ENCODE measurements around the gene EDAR.
A peak's percentile ranks its signal among the peaks of the same experiment; 100 is the strongest.

Gene EDAR

GRCh38 chr2:108988796-108989713 is at the start of gene EDAR:
Gene EDAR, minus strand, starts transcription at chr2:108989220. Its CDS starts 58,206 bp downstream, at chr2:108931014.
- H3K27me3 ChIP-seq (ENCODE audit: low read depth) = peaks cover 20% of the 10 kb centered on the region

GRCh38 chr2:109033171-109033570 is 44.2 kb upstream of the EDAR start:
- no peak for DNase-seq (ENCODE audit: low spot score in 2 of 2)
- Histone ChIP-seq H3K36me3 (replicated peaks) (no peaks in the 10 kb centered on the region), H3K9me3 (no peaks in the 10 kb centered on the region), H3K27me3 (ENCODE audit: low read depth) (no peaks in the 10 kb centered on the region), H3K4me3 (no peak overlapping the region), H3K4me1 (peaks cover 3% of the 10 kb centered on the region; the same call in 1 of the 2 replicates)
- in situ Hi-C loops (cut with MboI; ENCODE audit: low sequenced_read_pairs) = no loop called here

More at GRCh38 chr2:108988796-108989713, at the start of gene EDAR:
- no peak within 1 kb of the TSS for H3K4me3 ChIP-seq
- H3K9me3 ChIP-seq = no peaks in the 10 kb centered on the region
- no peaks in the 10 kb centered on the region for H3K4me1 ChIP-seq
- peak in 1 of 2 experiments; percentile 50 for DNase-seq (ENCODE audit: low spot score in 2 of 2)
- H3K36me3 ChIP-seq (replicated peaks) = no peaks in the 10 kb centered on the region
- in situ Hi-C loops (cut with MboI; ENCODE audit: low sequenced_read_pairs) = no loop called here

GRCh38 chr2:109032229-109032820 is 43.3 kb upstream of the EDAR start:
- in situ Hi-C loops (cut with MboI; ENCODE audit: low sequenced_read_pairs) = no loop called here
- H3K4me3 ChIP-seq = no peak overlapping the region
- no peaks in the 10 kb centered on the region for H3K9me3 ChIP-seq
- no peaks in the 10 kb centered on the region for H3K36me3 ChIP-seq (replicated peaks)
- H3K27me3 ChIP-seq (ENCODE audit: low read depth) = no peaks in the 10 kb centered on the region
- peaks cover 3% of the 10 kb centered on the region; the same call in 1 of the 2 replicates for H3K4me1 ChIP-seq
- DNase-seq (ENCODE audit: low spot score in 2 of 2) = no peak

GRCh38 chr2:109031476-109032228 is 42.6 kb upstream of the EDAR start:
- Histone ChIP-seq H3K36me3 (replicated peaks) (no peaks in the 10 kb centered on the region), H3K9me3 (no peaks in the 10 kb centered on the region), H3K4me1 (peaks cover 3% of the 10 kb centered on the region; the same call in 1 of the 2 replicates), H3K4me3 (peak overlapping the region; percentile 8), H3K27me3 (ENCODE audit: low read depth) (no peaks in the 10 kb centered on the region)
- DNase-seq (ENCODE audit: low spot score in 2 of 2) = peak in 1 of 2 experiments; percentile 48
- in situ Hi-C loops (cut with MboI; ENCODE audit: low sequenced_read_pairs) = no loop called here

GRCh38 chr2:109030870-109031475 is 42.0 kb upstream of the EDAR start:
- in situ Hi-C loops (cut with MboI; ENCODE audit: low sequenced_read_pairs) = no loop called here
- peak overlapping the region; percentile 8 for H3K4me3 ChIP-seq
- H3K36me3 ChIP-seq (replicated peaks) = no peaks in the 10 kb centered on the region
- H3K4me1 ChIP-seq = peaks cover 3% of the 10 kb centered on the region; the same call in 1 of the 2 replicates
- no peaks in the 10 kb centered on the region for H3K9me3 ChIP-seq
- H3K27me3 ChIP-seq (ENCODE audit: low read depth) = no peaks in the 10 kb centered on the region
- DNase-seq (ENCODE audit: low spot score in 2 of 2) = no peak

- no peaks in the 10 kb centered on the region for H3K27me3 ChIP-seq (ENCODE audit: low read depth)
- peaks cover 3% of the 10 kb centered on the region; the same call in 1 of the 2 replicates for H3K4me1 ChIP-seq
- H3K4me3 ChIP-seq = no peak overlapping the region
- H3K36me3 ChIP-seq (replicated peaks) = no peaks in the 10 kb centered on the region
- in situ Hi-C loops (cut with MboI; ENCODE audit: low sequenced_read_pairs) = no loop called here
- no peaks in the 10 kb centered on the region for H3K9me3 ChIP-seq
- no peak for DNase-seq (ENCODE audit: low spot score in 2 of 2)
Observed at GRCh38 chr2:109029490-109030201, 40.6 kb upstream of the EDAR start.

GRCh38 chr2:109028738-109029489 is 39.9 kb upstream of the EDAR start:
- in situ Hi-C loops (cut with MboI; ENCODE audit: low sequenced_read_pairs) = no loop called here
- H3K36me3 ChIP-seq (replicated peaks) = no peaks in the 10 kb centered on the region
- no peaks in the 10 kb centered on the region for H3K27me3 ChIP-seq (ENCODE audit: low read depth)
- no peaks in the 10 kb centered on the region for H3K9me3 ChIP-seq
- no peak for DNase-seq (ENCODE audit: low spot score in 2 of 2)
- H3K4me1 ChIP-seq = peaks cover 3% of the 10 kb centered on the region; the same call in 1 of the 2 replicates
- no peak overlapping the region for H3K4me3 ChIP-seq

- no peaks in the 10 kb centered on the region for H3K27me3 ChIP-seq (ENCODE audit: low read depth)
- DNase-seq (ENCODE audit: low spot score in 2 of 2) = no peak
- no peaks in the 10 kb centered on the region for H3K36me3 ChIP-seq (replicated peaks)
- H3K4me3 ChIP-seq = no peak overlapping the region
- H3K4me1 ChIP-seq = peaks cover 3% of the 10 kb centered on the region; the same call in 1 of the 2 replicates
- no peaks in the 10 kb centered on the region for H3K9me3 ChIP-seq
- in situ Hi-C loops (cut with MboI; ENCODE audit: low sequenced_read_pairs) = no loop called here
Observed at GRCh38 chr2:109028277-109028676, 39.3 kb upstream of the EDAR start.

GRCh38 chr2:109027702-109028101 is 38.7 kb upstream of the EDAR start:
- Histone ChIP-seq H3K4me3 (no peak overlapping the region), H3K36me3 (replicated peaks) (no peaks in the 10 kb centered on the region), H3K4me1 (peaks cover 3% of the 10 kb centered on the region; the same call in 1 of the 2 replicates), H3K9me3 (no peaks in the 10 kb centered on the region), H3K27me3 (ENCODE audit: low read depth) (no peaks in the 10 kb centered on the region)
- no peak for DNase-seq (ENCODE audit: low spot score in 2 of 2)
- in situ Hi-C loops (cut with MboI; ENCODE audit: low sequenced_read_pairs) = no loop called here

GRCh38 chr2:109024477-109024876 is 35.5 kb upstream of the EDAR start:
- no peaks in the 10 kb centered on the region for H3K27me3 ChIP-seq (ENCODE audit: low read depth)
- H3K9me3 ChIP-seq = no peaks in the 10 kb centered on the region
- H3K4me3 ChIP-seq = no peak overlapping the region
- no peak for DNase-seq (ENCODE audit: low spot score in 2 of 2)
- H3K4me1 ChIP-seq = peaks cover 10% of the 10 kb centered on the region
- in situ Hi-C loops (cut with MboI; ENCODE audit: low sequenced_read_pairs) = no loop called here
- H3K36me3 ChIP-seq (replicated peaks) = no peaks in the 10 kb centered on the region

GRCh38 chr2:109021895-109022300 is 32.9 kb upstream of the EDAR start:
- no peak for DNase-seq (ENCODE audit: low spot score in 2 of 2)

GRCh38 chr2:109020217-109020637 is 31.2 kb upstream of the EDAR start:
- Histone ChIP-seq H3K4me1 (peaks cover 10% of the 10 kb centered on the region), H3K27me3 (ENCODE audit: low read depth) (no peaks in the 10 kb centered on the region)
- in situ Hi-C loops (cut with MboI; ENCODE audit: low sequenced_read_pairs) = no loop called here

More at GRCh38 chr2:109021895-109022300, 32.9 kb upstream of the EDAR start:
- no peaks in the 10 kb centered on the region for H3K36me3 ChIP-seq (replicated peaks)
- H3K27me3 ChIP-seq (ENCODE audit: low read depth) = no peaks in the 10 kb centered on the region
- no peaks in the 10 kb centered on the region for H3K9me3 ChIP-seq
- no peak overlapping the region for H3K4me3 ChIP-seq
- in situ Hi-C loops (cut with MboI; ENCODE audit: low sequenced_read_pairs) = no loop called here
- H3K4me1 ChIP-seq = peaks cover 10% of the 10 kb centered on the region

More at GRCh38 chr2:109020217-109020637, 31.2 kb upstream of the EDAR start:
- Histone ChIP-seq H3K4me3 (no peak overlapping the region), H3K36me3 (replicated peaks) (no peaks in the 10 kb centered on the region), H3K9me3 (no peaks in the 10 kb centered on the region)
- DNase-seq (ENCODE audit: low spot score in 2 of 2) = peak in 1 of 2 experiments; percentile 67
